SK-N-SH (cell line): Measurements from ENCODE around the gene DNAJC17. TPM values are rescaled to one million over a fixed set of nuclear protein-coding genes. Genes with fewer than 3 reads are reported as not detected.

Source experiments
- CTCF ChIA-PET: fragments of 300-600, 350-600 bp; formaldehyde crosslinking; extraction: SDS; loops from one replicate; lab custom pipeline; 2021; lab: Yijun Ruan, JAX
- POLR2A ChIA-PET: fragments of 350-600 bp; sonication (Branson Sonifier 250); formaldehyde crosslinking; extraction: SDS; loops from one replicate; lab custom pipeline; 2020; ENCODE audit warnings: antibody characterized with exemption, inconsistent platforms; lab: Yijun Ruan, JAX
- DNase-seq: peaks from one replicate; pipeline ENCODE4 v3.0.0; 2012
- H2AFZ ChIP-seq: fragments of 200-600 bp; sonication (generic); 2 replicates; pipeline ENCODE4 v1.8.1; 2016; ENCODE audit warnings: antibody characterized with exemption, mild to moderate bottlenecking, low read depth
- H3F3A ChIP-seq: fragments of 200-600 bp; sonication (generic); replicated peaks from 2 replicates; pipeline ENCODE3; 2016; ENCODE audit warnings: antibody characterized with exemption, mild to moderate bottlenecking; ENCODE audit not compliant: insufficient read depth
- H3K27ac ChIP-seq, 2 experiments: fragments of 200-500 bp in 1 of 2; fragments of 200-600 bp in 1 of 2; sonication (Bioruptor generic) in 1 of 2; sonication (generic), shearing (Covaris generic) in 1 of 2; 2 replicates each; pipeline versions ENCODE4 v1.5.1 to v1.6.1; 2014 to 2016; ENCODE audit warnings: low read depth in 2 of 2, inconsistent platforms in 1 of 2, low read length in 1 of 2, mild to moderate bottlenecking in 1 of 2, mixed read lengths in 1 of 2
- H3K27me3 ChIP-seq: fragments of 200-600 bp; sonication (generic), shearing (Covaris generic); 2 replicates; pipeline ENCODE4 v1.6.1; 2016; ENCODE audit warnings: mixed run types; ENCODE audit not compliant: insufficient read depth
- H3K36me3 ChIP-seq, 2 experiments: fragments of 200-500 bp in 1 of 2; fragments of 200-600 bp in 1 of 2; sonication (Bioruptor generic) in 1 of 2; sonication (generic) in 1 of 2; replicated peaks in 1 of 2; 2 replicates each; pipeline versions ENCODE3 to v1.5.1; 2014 to 2016; ENCODE audit warnings: low read length in 1 of 2, mild to moderate bottlenecking in 1 of 2; ENCODE audit not compliant: insufficient read depth in 2 of 2, control insufficient read depth in 1 of 2
- H3K4me1 ChIP-seq, 2 experiments: fragments of 200-500 bp in 1 of 2; fragments of 200-600 bp in 1 of 2; sonication (Bioruptor generic) in 1 of 2; sonication (generic), shearing (Covaris generic) in 1 of 2; 2 replicates each; pipeline versions ENCODE4 v1.5.1 to v1.6.1; 2014 to 2016; ENCODE audit warnings: low read depth in 1 of 2, low read length in 1 of 2, mixed run types in 1 of 2; ENCODE audit not compliant: insufficient read depth in 2 of 2, control insufficient read depth in 1 of 2
- H3K4me2 ChIP-seq: fragments of 200-600 bp; sonication (generic), shearing (Covaris generic); 2 replicates; pipeline ENCODE4 v1.6.1; 2017; ENCODE audit warnings: mixed run types
- H3K4me3 ChIP-seq, 2 experiments: fragments of 200-500 bp in 1 of 2; fragments of 200-600 bp in 1 of 2; sonication (Bioruptor generic) in 1 of 2; sonication (generic), shearing (Covaris generic) in 1 of 2; 2 replicates each; pipeline versions ENCODE4 v1.5.1 to v1.8.1; 2014 to 2016; ENCODE audit warnings: low read depth in 2 of 2, inconsistent platforms in 1 of 2, low read length in 1 of 2, mild to moderate bottlenecking in 1 of 2, mixed read lengths in 1 of 2, moderate library complexity in 1 of 2
- H3K79me2 ChIP-seq: fragments of 200-600 bp; sonication (generic); 2 replicates; pipeline ENCODE4 v1.8.1; 2017; ENCODE audit warnings: mild to moderate bottlenecking; ENCODE audit not compliant: insufficient read depth
- H3K9ac ChIP-seq: fragments of 200-600 bp; sonication (generic); 2 replicates; pipeline ENCODE4 v1.6.1; 2017; ENCODE audit warnings: mixed run types
- H3K9me2 ChIP-seq: fragments of 200-600 bp; sonication (generic); 2 replicates; pipeline ENCODE4 v1.6.1; 2017; ENCODE audit warnings: mixed run types
- H3K9me3 ChIP-seq: fragments of 200-600 bp; sonication (generic); 2 replicates; pipeline ENCODE4 v1.6.1; 2017; ENCODE audit warnings: mixed run types, mild to moderate bottlenecking, moderate library complexity
- H4K20me1 ChIP-seq: fragments of 200-600 bp; sonication (generic); 2 replicates; pipeline ENCODE4 v1.6.1; 2017; ENCODE audit warnings: mild to moderate bottlenecking, mixed run types; ENCODE audit not compliant: insufficient read depth
- ELF1 ChIP-seq: IDR thresholded peaks from 2 replicates; pipeline ENCODE4 v1.4.0; 2012
- EP300 ChIP-seq, 2 experiments: IDR thresholded peaks; 2 replicates each; pipeline versions ENCODE4 v1.4.0 to v1.6.1; 2012; ENCODE audit warnings: borderline replicate concordance in 1 of 2, low read depth in 1 of 2, low read length in 1 of 2
- EZH2phosphoT487 ChIP-seq: fragments of 200-600 bp; sonication (generic); IDR thresholded peaks from 2 replicates; pipeline ENCODE4 v1.6.1; 2017; ENCODE audit warnings: low read depth, mixed run types, mild to moderate bottlenecking, antibody characterized with exemption, moderate library complexity, borderline replicate concordance
- FOSL2 ChIP-seq: IDR thresholded peaks from 2 replicates; pipeline ENCODE4 v1.4.0; 2012; ENCODE audit warnings: low read depth, mild to moderate bottlenecking, moderate library complexity, borderline replicate concordance
- FOXJ3 ChIP-seq: sonication (generic); formaldehyde crosslinking; IDR thresholded peaks from 2 replicates; pipeline ENCODE4 v1.5.1; 2020; ENCODE audit warnings: mild to moderate bottlenecking, missing genetic modification reagents
- FOXM1 ChIP-seq: IDR thresholded peaks from 2 replicates; pipeline ENCODE4 v1.4.0; 2012; ENCODE audit warnings: low read depth, mild to moderate bottlenecking
- JUND ChIP-seq: IDR thresholded peaks from 2 replicates; pipeline ENCODE4 v1.4.0; 2012
- MEF2A ChIP-seq: IDR thresholded peaks from 2 replicates; pipeline ENCODE4 v1.4.0; 2012; ENCODE audit warnings: low read depth, borderline replicate concordance
- MXI1 ChIP-seq: IDR thresholded peaks from 2 replicates; pipeline ENCODE4 v1.6.1; 2012; ENCODE audit warnings: mild to moderate bottlenecking, low read depth, low read length, improper control_type of control experiment
- RAD21 ChIP-seq: IDR thresholded peaks from 2 replicates; pipeline ENCODE4 v1.6.1; 2012; ENCODE audit warnings: mild to moderate bottlenecking, low read length
- RFX5 ChIP-seq: IDR thresholded peaks from 2 replicates; pipeline ENCODE4 v1.6.1; 2012; ENCODE audit warnings: mild to moderate bottlenecking, improper control_type of control experiment, low read length
- TAF1 ChIP-seq: IDR thresholded peaks from 2 replicates; pipeline ENCODE4 v1.6.1; 2012; ENCODE audit warnings: low read depth, mild to moderate bottlenecking, low read length, moderate library complexity, borderline replicate concordance
- TEAD4 ChIP-seq: IDR thresholded peaks from 2 replicates; pipeline ENCODE4 v1.4.0; 2012; ENCODE audit warnings: mild to moderate bottlenecking, borderline replicate concordance; ENCODE audit not compliant: insufficient read depth
- WGBS: methylation state at CpG from one replicate; pipeline ENCODE4 v1.1.6; 2017; ENCODE audit warnings: low lambda C conversion rate; 5-methylcytosine and 5-hydroxymethylcytosine counted together
- polyA plus RNA-seq, 3 experiments: library from polyadenylated mRNA; depleted of rRNA; stranded (reverse); fragments of >200 nt; gene quantifications; 2 replicates each; pipeline ENCODE4 v1.2.3, GENCODE V29; 2012
- TF ChIP-seq, protein P1 (sequence below): fragments of 150-350 bp; IDR thresholded peaks from 2 replicates; pipeline ENCODE4 v1.6.1; 2016; ENCODE audit warnings: mild to moderate bottlenecking, low read depth, low read length
- TF ChIP-seq, protein P2 (sequence below): fragments of 150-350 bp; IDR thresholded peaks from 2 replicates; pipeline ENCODE4 v1.6.1; 2017; ENCODE audit warnings: antibody characterized with exemption, low read length, low read depth, borderline replicate concordance
- TF ChIP-seq, protein P3 (sequence below): IDR thresholded peaks from 2 replicates; pipeline ENCODE4; 2012
- TF ChIP-seq, protein P4 (sequence below): IDR thresholded peaks from 2 replicates; pipeline ENCODE4 v1.6.1; 2012; ENCODE audit warnings: mild to moderate bottlenecking, low read depth, low read length, moderate library complexity

The DNAJC17 gene
- polyA plus RNA-seq, 1 of the 3 experiments (the other 2 are of a cell fraction): 61.6 TPM

DNA sequence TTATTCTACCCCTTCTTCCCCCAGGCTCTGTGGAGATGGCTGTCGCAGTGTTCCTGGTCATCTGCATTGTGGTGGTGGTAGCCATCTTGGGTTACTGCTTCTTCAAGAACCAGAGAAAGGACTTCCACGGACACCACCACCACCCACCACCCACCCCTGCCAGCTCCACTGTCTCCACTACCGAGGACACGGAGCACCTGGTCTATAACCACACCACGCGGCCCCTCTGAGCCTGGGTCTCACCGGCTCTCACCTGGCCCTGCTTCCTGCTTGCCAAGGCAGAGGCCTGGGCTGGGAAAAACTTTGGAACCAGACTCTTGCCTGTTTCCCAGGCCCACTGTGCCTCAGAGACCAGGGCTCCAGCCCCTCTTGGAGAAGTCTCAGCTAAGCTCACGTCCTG is 49.5 kb upstream of the DNAJC17 start:
- CTCF ChIA-PET: interaction anchor here (1.0 to 5.1 kb wide), 13 partner anchors 10 to 329 kb away, joined by 4 to 120 read pairs (median 7); partner anchors contain the start of genes PPP1R14D and SPINT1
- no peak for DNase-seq
- Histone ChIP-seq H3K4me1 (peaks cover 0 to 3% of the 10 kb centered on the region in 2 experiments; a peak in 1 of 4 replicates), H3K4me2 (no peak overlapping the region), H3K79me2 (no peaks in the 10 kb centered on the region), H3K9me3 (no peaks in the 10 kb centered on the region), H2AFZ (no peak overlapping the region; the same call in 1 of the 2 replicates), H3K36me3 (no peaks in the 10 kb centered on the region), H3K9me2 (no peaks in the 10 kb centered on the region), H3K27me3 (no peaks in the 10 kb centered on the region), H3K4me3 (no peak overlapping the region), H3F3A (peaks cover 3% of the 10 kb centered on the region), H4K20me1 (no peaks in the 10 kb centered on the region), H3K27ac (no peak overlapping the region), H3K9ac (no peak overlapping the region)
- POLR2A ChIA-PET: interaction anchor here (0.7 to 1.7 kb wide), 2 partner anchors 33 to 37 kb away, joined by 3 to 7 read pairs; partner anchors contain the start of gene VPS18
- 59% methylated on average over 5 of the region's 8 CpGs for WGBS
- TF ChIP-seq EZH2phosphoT487: no peak
- TF ChIP-seq, protein P1, sequence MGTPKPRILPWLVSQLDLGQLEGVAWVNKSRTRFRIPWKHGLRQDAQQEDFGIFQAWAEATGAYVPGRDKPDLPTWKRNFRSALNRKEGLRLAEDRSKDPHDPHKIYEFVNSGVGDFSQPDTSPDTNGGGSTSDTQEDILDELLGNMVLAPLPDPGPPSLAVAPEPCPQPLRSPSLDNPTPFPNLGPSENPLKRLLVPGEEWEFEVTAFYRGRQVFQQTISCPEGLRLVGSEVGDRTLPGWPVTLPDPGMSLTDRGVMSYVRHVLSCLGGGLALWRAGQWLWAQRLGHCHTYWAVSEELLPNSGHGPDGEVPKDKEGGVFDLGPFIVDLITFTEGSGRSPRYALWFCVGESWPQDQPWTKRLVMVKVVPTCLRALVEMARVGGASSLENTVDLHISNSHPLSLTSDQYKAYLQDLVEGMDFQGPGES: no peak
- TF ChIP-seq, protein P2, sequence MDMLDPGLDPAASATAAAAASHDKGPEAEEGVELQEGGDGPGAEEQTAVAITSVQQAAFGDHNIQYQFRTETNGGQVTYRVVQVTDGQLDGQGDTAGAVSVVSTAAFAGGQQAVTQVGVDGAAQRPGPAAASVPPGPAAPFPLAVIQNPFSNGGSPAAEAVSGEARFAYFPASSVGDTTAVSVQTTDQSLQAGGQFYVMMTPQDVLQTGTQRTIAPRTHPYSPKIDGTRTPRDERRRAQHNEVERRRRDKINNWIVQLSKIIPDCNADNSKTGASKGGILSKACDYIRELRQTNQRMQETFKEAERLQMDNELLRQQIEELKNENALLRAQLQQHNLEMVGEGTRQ: no peak
- no peak for TF ChIP-seq TAF1
- TF ChIP-seq FOXM1: no peak
- no peak for TF ChIP-seq JUND
- TF ChIP-seq MEF2A: no peak
- TF ChIP-seq ELF1: no peak
- TF ChIP-seq FOXJ3 (CRISPR knock-in tag): no peak
- TF ChIP-seq FOSL2: no peak
- no peak for TF ChIP-seq TEAD4
- TF ChIP-seq, protein P3, sequence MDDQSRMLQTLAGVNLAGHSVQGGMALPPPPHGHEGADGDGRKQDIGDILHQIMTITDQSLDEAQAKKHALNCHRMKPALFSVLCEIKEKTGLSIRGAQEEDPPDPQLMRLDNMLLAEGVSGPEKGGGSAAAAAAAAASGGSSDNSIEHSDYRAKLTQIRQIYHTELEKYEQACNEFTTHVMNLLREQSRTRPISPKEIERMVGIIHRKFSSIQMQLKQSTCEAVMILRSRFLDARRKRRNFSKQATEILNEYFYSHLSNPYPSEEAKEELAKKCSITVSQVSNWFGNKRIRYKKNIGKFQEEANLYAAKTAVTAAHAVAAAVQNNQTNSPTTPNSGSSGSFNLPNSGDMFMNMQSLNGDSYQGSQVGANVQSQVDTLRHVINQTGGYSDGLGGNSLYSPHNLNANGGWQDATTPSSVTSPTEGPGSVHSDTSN: no peak
- TF ChIP-seq EP300 (IDR thresholded peaks at IDR 0.05; ENCODE audit: borderline replicate concordance in 1 of 2, low read depth in 1 of 2, low read length in 1 of 2): no peak
- no peak for TF ChIP-seq MXI1
- TF ChIP-seq, protein P4, sequence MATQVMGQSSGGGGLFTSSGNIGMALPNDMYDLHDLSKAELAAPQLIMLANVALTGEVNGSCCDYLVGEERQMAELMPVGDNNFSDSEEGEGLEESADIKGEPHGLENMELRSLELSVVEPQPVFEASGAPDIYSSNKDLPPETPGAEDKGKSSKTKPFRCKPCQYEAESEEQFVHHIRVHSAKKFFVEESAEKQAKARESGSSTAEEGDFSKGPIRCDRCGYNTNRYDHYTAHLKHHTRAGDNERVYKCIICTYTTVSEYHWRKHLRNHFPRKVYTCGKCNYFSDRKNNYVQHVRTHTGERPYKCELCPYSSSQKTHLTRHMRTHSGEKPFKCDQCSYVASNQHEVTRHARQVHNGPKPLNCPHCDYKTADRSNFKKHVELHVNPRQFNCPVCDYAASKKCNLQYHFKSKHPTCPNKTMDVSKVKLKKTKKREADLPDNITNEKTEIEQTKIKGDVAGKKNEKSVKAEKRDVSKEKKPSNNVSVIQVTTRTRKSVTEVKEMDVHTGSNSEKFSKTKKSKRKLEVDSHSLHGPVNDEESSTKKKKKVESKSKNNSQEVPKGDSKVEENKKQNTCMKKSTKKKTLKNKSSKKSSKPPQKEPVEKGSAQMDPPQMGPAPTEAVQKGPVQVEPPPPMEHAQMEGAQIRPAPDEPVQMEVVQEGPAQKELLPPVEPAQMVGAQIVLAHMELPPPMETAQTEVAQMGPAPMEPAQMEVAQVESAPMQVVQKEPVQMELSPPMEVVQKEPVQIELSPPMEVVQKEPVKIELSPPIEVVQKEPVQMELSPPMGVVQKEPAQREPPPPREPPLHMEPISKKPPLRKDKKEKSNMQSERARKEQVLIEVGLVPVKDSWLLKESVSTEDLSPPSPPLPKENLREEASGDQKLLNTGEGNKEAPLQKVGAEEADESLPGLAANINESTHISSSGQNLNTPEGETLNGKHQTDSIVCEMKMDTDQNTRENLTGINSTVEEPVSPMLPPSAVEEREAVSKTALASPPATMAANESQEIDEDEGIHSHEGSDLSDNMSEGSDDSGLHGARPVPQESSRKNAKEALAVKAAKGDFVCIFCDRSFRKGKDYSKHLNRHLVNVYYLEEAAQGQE: no peak
- TF ChIP-seq RFX5: no peak
- TF ChIP-seq RAD21: no peak
